ENCODE measurements around the gene FCRL5.

DNA sequence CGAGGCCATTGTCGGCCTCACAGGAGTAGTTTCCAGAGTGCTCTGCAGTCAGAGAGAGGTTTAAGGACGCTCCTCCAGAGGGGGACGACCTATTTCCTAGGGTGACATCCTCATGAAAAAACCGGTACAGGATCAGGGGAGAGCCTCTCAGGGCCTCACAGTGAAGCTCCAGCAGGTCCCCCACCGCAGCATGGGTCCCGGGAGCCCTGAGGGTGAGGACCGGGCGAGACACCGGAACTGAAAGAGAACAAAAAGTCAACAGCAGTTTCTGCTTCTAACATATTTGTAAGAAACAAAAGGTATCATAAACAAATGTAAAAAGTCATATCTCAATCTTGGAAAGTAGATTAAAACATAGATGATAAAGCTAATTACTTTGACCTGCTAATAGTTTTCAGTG, 31.3 kb downstream of the FCRL5 start:
- TF ChIP-seq, protein P1, sequence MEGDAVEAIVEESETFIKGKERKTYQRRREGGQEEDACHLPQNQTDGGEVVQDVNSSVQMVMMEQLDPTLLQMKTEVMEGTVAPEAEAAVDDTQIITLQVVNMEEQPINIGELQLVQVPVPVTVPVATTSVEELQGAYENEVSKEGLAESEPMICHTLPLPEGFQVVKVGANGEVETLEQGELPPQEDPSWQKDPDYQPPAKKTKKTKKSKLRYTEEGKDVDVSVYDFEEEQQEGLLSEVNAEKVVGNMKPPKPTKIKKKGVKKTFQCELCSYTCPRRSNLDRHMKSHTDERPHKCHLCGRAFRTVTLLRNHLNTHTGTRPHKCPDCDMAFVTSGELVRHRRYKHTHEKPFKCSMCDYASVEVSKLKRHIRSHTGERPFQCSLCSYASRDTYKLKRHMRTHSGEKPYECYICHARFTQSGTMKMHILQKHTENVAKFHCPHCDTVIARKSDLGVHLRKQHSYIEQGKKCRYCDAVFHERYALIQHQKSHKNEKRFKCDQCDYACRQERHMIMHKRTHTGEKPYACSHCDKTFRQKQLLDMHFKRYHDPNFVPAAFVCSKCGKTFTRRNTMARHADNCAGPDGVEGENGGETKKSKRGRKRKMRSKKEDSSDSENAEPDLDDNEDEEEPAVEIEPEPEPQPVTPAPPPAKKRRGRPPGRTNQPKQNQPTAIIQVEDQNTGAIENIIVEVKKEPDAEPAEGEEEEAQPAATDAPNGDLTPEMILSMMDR (IDR thresholded peaks at IDR 0.05): no peak
- TF ChIP-seq POLR2A (IDR thresholded peaks at IDR 0.05): no peak
- no peak for TF ChIP-seq POLR2AphosphoS5 (IDR thresholded peaks at IDR 0.05)
